GM23338 (cell line): ENCODE results near the gene LINC00305. TPM values are rescaled to one million over a fixed set of nuclear protein-coding genes. Genes with fewer than 3 reads are reported as not detected.

Experiments used
- ATAC-seq: fragments of 200-7000 bp; cut with Tn5 transposase; 3 replicates; pipeline ENCODE4 v1.9.1; 2020
- DNase-seq: peaks from one replicate; pipeline ENCODE4 v3.0.0-alpha.2; 2015; ENCODE audit warnings: low spot score
- H2AFZ ChIP-seq: fragments of 200-600 bp; sonication (generic); 2 replicates; pipeline ENCODE4 v1.8.0; 2016; ENCODE audit warnings: antibody characterized with exemption, mild to moderate bottlenecking, moderate library complexity
- H3F3A ChIP-seq: fragments of 200-600 bp; sonication (generic); replicated peaks from 2 replicates; pipeline ENCODE4 v1.8.0; 2017; ENCODE audit warnings: antibody characterized with exemption, mixed run types, low read depth
- H3K27ac ChIP-seq: fragments of 200-600 bp; sonication (generic); 2 replicates; pipeline ENCODE4 v1.6.1; 2016; ENCODE audit warnings: low read depth
- H3K27me3 ChIP-seq: fragments of 200-600 bp; sonication (generic); 2 replicates; pipeline ENCODE4 v1.8.0; 2016; ENCODE audit warnings: mild to moderate bottlenecking, mixed run types, moderate library complexity; ENCODE audit not compliant: insufficient read depth
- H3K36me3 ChIP-seq: fragments of 200-600 bp; sonication (generic); 2 replicates; pipeline ENCODE4 v1.8.0; 2016; ENCODE audit warnings: mild to moderate bottlenecking; ENCODE audit not compliant: insufficient read depth
- H3K4me1 ChIP-seq: fragments of 200-600 bp; sonication (generic); 2 replicates; pipeline ENCODE4 v1.8.0; 2016; ENCODE audit warnings: mild to moderate bottlenecking, moderate library complexity; ENCODE audit not compliant: insufficient read depth
- H3K4me2 ChIP-seq: fragments of 200-600 bp; sonication (generic); 2 replicates; pipeline ENCODE4 v1.7.1; 2017; ENCODE audit warnings: mixed run types
- H3K4me3 ChIP-seq: fragments of 200-600 bp; sonication (generic); 2 replicates; pipeline ENCODE4 v1.6.1; 2016; ENCODE audit warnings: mixed run types
- H3K79me2 ChIP-seq: fragments of 200-600 bp; sonication (generic); replicated peaks from 2 replicates; pipeline ENCODE4 v1.8.0; 2017; ENCODE audit warnings: mild to moderate bottlenecking; ENCODE audit not compliant: insufficient read depth
- H3K9me2 ChIP-seq: fragments of 200-600 bp; sonication (generic); 2 replicates; pipeline ENCODE4 v1.8.0; 2017; ENCODE audit not compliant: insufficient read depth
- H4K20me1 ChIP-seq: fragments of 200-600 bp; sonication (generic); replicated peaks from 2 replicates; pipeline ENCODE4 v1.8.0; 2017; ENCODE audit warnings: mild to moderate bottlenecking; ENCODE audit not compliant: insufficient read depth
- H3K27ac Mint-ChIP-seq: 2 replicates; pipeline ENCODE4 v1.8.0; 2020; ENCODE audit warnings: inconsistent platforms, mild to moderate bottlenecking, moderate library complexity, mixed read lengths
- H3K27me3 Mint-ChIP-seq: 3 replicates; pipeline ENCODE4 v1.8.0; 2022; ENCODE audit warnings: low read depth, mild to moderate bottlenecking, moderate library complexity, mixed read lengths, inconsistent platforms; ENCODE audit not compliant: insufficient read depth, poor library complexity
- H3K36me3 Mint-ChIP-seq: 3 replicates; pipeline ENCODE4 v1.8.0; 2021; ENCODE audit warnings: low read depth, mild to moderate bottlenecking, inconsistent platforms, moderate library complexity, mixed read lengths
- H3K4me1 Mint-ChIP-seq: 3 replicates; pipeline ENCODE4 v1.8.0; 2020; ENCODE audit warnings: mild to moderate bottlenecking, inconsistent platforms, mixed read lengths
- H3K4me3 Mint-ChIP-seq: 3 replicates; pipeline ENCODE4 v1.8.0; 2021; ENCODE audit warnings: moderate library complexity, mild to moderate bottlenecking, inconsistent platforms, mixed read lengths
- H3K9me3 Mint-ChIP-seq: 3 replicates; pipeline ENCODE4 v1.8.0; 2020; ENCODE audit warnings: moderate library complexity, mild to moderate bottlenecking, inconsistent platforms, mixed read lengths
- CREB1 ChIP-seq: fragments of 250-450 bp; sonication (Bioruptor Pico); IDR thresholded peaks from 2 replicates; pipeline ENCODE4 v1.5.0; 2020; ENCODE audit warnings: low read depth, mild to moderate bottlenecking, moderate library complexity
- EZH2 ChIP-seq: fragments of 200-600 bp; sonication (generic); IDR thresholded peaks from one replicate; pipeline ENCODE4 v1.8.0; 2017; ENCODE audit warnings: antibody characterized with exemption, mild to moderate bottlenecking, low read depth; ENCODE audit not compliant: unreplicated experiment
- EZH2phosphoT487 ChIP-seq: fragments of 200-600 bp; sonication (generic); IDR thresholded peaks from one replicate; pipeline ENCODE4 v1.8.1; 2018; ENCODE audit warnings: antibody characterized with exemption; ENCODE audit not compliant: unreplicated experiment
- JUNB ChIP-seq: IDR thresholded peaks from one replicate; pipeline ENCODE4 v1.6.1; 2016; ENCODE audit warnings: antibody characterized with exemption; ENCODE audit not compliant: unreplicated experiment
- NANOG ChIP-seq: IDR thresholded peaks from 2 replicates; pipeline ENCODE4 v1.6.1; 2016; ENCODE audit warnings: antibody characterized with exemption, borderline replicate concordance
- POLR2AphosphoS5 ChIP-seq: IDR thresholded peaks from 2 replicates; pipeline ENCODE4 v1.6.1; 2016; ENCODE audit warnings: antibody characterized with exemption, low read depth
- STAT1 ChIP-seq: IDR thresholded peaks from one replicate; pipeline ENCODE4 v1.6.1; 2016; ENCODE audit warnings: antibody characterized with exemption; ENCODE audit not compliant: unreplicated experiment
- ZNF114 ChIP-seq: fragments of 250-450 bp; sonication (Bioruptor Pico); IDR thresholded peaks from 2 replicates; pipeline ENCODE4 v1.5.0; 2020; ENCODE audit warnings: mild to moderate bottlenecking, moderate library complexity
- ZNF331 ChIP-seq: fragments of 250-450 bp; sonication (Bioruptor Pico); IDR thresholded peaks from 2 replicates; pipeline ENCODE4 v1.5.0; 2020; ENCODE audit warnings: low read depth, mild to moderate bottlenecking, moderate library complexity
- polyA plus RNA-seq: library from polyadenylated mRNA; unstranded; fragments of >200 nt; fragmentation: Nextera tagmentation; extraction: Ambion mirVana; gene quantifications from 2 replicates; pipeline ENCODE4 v1.2.1, GENCODE V29; 2016
- total RNA-seq: library from RNA; depleted of rRNA; stranded (reverse); fragments of >200 nt; shearing (Covaris generic); gene quantifications from 2 replicates; pipeline ENCODE4 v1.2.3, GENCODE V29; 2014
- TF ChIP-seq, protein P1 (sequence below), 2 experiments: fragments of 200-600 bp in 1 of 2; sonication (generic) in 1 of 2; conservative IDR thresholded peaks; 2 replicates each; pipeline versions ENCODE4 v1.5.1 to v1.6.1; 2016 to 2017; ENCODE audit warnings: antibody characterized with exemption in 2 of 2, low read depth in 2 of 2, mild to moderate bottlenecking in 2 of 2, moderate library complexity in 1 of 2
- TF ChIP-seq, protein P2 (sequence below): IDR thresholded peaks from 2 replicates; pipeline ENCODE4 v1.6.1; 2016; ENCODE audit warnings: antibody characterized with exemption
- TF ChIP-seq, protein P3 (sequence below): fragments of 250-450 bp; sonication (Bioruptor Pico); IDR thresholded peaks from 2 replicates; pipeline ENCODE4 v1.5.0; 2020; ENCODE audit warnings: mild to moderate bottlenecking, moderate library complexity

LINC00305 gene
- total and polyA plus RNA-seq, 2 experiments from 2014 or later, result not detected

DNA sequence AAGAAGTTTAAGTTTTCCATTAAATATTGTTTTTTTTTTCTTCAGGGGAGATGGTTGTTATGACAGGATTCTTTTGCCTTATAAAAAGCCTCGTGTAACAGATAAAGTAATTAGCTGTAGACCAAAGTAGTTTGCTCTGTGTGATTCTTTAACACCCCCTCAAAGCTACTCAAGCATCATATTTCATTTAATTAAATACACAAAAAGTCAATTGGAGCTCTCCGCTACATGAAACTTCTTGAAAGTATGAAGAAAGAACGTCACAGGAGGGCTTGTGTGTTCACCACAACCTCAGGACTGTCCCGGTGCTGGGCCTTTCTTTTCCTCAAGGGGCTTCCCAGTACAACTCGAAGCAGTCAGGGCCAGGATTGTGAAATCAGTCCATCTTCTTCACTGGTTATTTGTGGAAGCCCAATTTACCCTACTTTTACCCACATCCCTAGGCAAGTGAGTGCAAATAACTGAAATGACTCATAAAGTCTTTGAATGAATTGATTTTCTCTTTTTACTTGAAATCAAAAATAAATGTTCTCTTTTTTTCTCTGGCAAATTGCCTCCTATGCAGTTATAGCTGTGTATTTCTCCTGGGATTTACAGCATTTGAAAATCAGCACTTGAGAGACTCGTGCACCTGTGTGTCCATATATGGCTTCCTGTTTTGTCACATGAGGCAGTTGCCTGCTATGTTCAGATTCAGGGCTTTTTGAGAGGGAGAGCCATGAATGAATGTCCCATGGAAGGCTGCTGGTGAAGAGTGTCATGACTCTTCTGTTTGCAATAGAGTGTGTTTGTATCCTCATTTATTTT is 48.6 kb downstream of the LINC00305 start (continued):
- TF ChIP-seq ZNF114 (CRISPR knock-in tag) (no peak), POLR2AphosphoS5 (no peak), STAT1 (no peak), EZH2phosphoT487 (no peak), CREB1 (CRISPR knock-in tag) (no peak), JUNB (no peak), NANOG (no peak)
- TF ChIP-seq, protein P1, sequence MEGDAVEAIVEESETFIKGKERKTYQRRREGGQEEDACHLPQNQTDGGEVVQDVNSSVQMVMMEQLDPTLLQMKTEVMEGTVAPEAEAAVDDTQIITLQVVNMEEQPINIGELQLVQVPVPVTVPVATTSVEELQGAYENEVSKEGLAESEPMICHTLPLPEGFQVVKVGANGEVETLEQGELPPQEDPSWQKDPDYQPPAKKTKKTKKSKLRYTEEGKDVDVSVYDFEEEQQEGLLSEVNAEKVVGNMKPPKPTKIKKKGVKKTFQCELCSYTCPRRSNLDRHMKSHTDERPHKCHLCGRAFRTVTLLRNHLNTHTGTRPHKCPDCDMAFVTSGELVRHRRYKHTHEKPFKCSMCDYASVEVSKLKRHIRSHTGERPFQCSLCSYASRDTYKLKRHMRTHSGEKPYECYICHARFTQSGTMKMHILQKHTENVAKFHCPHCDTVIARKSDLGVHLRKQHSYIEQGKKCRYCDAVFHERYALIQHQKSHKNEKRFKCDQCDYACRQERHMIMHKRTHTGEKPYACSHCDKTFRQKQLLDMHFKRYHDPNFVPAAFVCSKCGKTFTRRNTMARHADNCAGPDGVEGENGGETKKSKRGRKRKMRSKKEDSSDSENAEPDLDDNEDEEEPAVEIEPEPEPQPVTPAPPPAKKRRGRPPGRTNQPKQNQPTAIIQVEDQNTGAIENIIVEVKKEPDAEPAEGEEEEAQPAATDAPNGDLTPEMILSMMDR (conservative IDR thresholded peaks at IDR 0.05; ENCODE audit: low read depth in 2 of 2), result no peak

DNA sequence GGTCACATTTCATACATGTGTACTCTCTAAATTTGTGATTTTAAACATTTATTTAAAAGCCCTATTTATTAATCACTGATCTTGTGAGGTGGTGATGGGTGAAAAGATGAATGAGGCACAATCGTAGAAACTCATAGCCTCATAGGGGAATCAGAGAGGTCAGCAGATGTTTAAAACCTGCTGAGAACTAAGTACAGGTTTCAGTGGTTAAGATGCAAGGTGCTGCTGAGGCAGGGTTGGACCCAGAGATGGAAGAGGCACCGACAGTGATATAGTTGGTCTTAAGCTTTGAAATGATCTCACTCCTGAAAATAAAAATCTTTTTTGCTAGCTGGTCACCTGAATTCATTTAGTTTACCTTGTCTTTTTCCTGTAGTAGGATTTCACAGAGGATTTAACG is 49.6 kb downstream of the LINC00305 start:
- no peaks in the 10 kb centered on the region for H3K4me1 ChIP-seq
- H3K36me3 ChIP-seq, result no peaks in the 10 kb centered on the region
- no peak for ATAC-seq
- H3K4me2 ChIP-seq, result no peak overlapping the region
- no peak overlapping the region; the same call in 1 of the 2 replicates for H2AFZ ChIP-seq
- no peak overlapping the region for H3K4me3 Mint-ChIP-seq
- H3K27ac ChIP-seq, result no peak overlapping the region
- no peaks in the 10 kb centered on the region for H3K9me2 ChIP-seq
- H3K4me1 Mint-ChIP-seq, result peaks cover 8% of the 10 kb centered on the region
- H3K79me2 ChIP-seq, result no peaks in the 10 kb centered on the region
- no peaks in the 10 kb centered on the region for H3F3A ChIP-seq
- H3K27me3 Mint-ChIP-seq, result peaks cover 3% of the 10 kb centered on the region
- H3K27ac Mint-ChIP-seq, result no peak overlapping the region
- no peaks in the 10 kb centered on the region for H3K27me3 ChIP-seq
- no peaks in the 10 kb centered on the region for H3K9me3 Mint-ChIP-seq
- no peaks in the 10 kb centered on the region for H3K36me3 Mint-ChIP-seq
- no peak for DNase-seq
- TF ChIP-seq POLR2AphosphoS5 (no peak), JUNB (no peak), NANOG (no peak), EZH2phosphoT487 (no peak), ZNF114 (CRISPR knock-in tag) (no peak), CREB1 (CRISPR knock-in tag) (no peak), STAT1 (no peak), ZNF331 (no peak), EZH2 (no peak)
- TF ChIP-seq, protein P2, sequence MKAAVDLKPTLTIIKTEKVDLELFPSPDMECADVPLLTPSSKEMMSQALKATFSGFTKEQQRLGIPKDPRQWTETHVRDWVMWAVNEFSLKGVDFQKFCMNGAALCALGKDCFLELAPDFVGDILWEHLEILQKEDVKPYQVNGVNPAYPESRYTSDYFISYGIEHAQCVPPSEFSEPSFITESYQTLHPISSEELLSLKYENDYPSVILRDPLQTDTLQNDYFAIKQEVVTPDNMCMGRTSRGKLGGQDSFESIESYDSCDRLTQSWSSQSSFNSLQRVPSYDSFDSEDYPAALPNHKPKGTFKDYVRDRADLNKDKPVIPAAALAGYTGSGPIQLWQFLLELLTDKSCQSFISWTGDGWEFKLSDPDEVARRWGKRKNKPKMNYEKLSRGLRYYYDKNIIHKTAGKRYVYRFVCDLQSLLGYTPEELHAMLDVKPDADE, result no peak
- TF ChIP-seq, protein P1 (conservative IDR thresholded peaks at IDR 0.05; ENCODE audit: low read depth in 2 of 2), result no peak
- TF ChIP-seq, protein P3, sequence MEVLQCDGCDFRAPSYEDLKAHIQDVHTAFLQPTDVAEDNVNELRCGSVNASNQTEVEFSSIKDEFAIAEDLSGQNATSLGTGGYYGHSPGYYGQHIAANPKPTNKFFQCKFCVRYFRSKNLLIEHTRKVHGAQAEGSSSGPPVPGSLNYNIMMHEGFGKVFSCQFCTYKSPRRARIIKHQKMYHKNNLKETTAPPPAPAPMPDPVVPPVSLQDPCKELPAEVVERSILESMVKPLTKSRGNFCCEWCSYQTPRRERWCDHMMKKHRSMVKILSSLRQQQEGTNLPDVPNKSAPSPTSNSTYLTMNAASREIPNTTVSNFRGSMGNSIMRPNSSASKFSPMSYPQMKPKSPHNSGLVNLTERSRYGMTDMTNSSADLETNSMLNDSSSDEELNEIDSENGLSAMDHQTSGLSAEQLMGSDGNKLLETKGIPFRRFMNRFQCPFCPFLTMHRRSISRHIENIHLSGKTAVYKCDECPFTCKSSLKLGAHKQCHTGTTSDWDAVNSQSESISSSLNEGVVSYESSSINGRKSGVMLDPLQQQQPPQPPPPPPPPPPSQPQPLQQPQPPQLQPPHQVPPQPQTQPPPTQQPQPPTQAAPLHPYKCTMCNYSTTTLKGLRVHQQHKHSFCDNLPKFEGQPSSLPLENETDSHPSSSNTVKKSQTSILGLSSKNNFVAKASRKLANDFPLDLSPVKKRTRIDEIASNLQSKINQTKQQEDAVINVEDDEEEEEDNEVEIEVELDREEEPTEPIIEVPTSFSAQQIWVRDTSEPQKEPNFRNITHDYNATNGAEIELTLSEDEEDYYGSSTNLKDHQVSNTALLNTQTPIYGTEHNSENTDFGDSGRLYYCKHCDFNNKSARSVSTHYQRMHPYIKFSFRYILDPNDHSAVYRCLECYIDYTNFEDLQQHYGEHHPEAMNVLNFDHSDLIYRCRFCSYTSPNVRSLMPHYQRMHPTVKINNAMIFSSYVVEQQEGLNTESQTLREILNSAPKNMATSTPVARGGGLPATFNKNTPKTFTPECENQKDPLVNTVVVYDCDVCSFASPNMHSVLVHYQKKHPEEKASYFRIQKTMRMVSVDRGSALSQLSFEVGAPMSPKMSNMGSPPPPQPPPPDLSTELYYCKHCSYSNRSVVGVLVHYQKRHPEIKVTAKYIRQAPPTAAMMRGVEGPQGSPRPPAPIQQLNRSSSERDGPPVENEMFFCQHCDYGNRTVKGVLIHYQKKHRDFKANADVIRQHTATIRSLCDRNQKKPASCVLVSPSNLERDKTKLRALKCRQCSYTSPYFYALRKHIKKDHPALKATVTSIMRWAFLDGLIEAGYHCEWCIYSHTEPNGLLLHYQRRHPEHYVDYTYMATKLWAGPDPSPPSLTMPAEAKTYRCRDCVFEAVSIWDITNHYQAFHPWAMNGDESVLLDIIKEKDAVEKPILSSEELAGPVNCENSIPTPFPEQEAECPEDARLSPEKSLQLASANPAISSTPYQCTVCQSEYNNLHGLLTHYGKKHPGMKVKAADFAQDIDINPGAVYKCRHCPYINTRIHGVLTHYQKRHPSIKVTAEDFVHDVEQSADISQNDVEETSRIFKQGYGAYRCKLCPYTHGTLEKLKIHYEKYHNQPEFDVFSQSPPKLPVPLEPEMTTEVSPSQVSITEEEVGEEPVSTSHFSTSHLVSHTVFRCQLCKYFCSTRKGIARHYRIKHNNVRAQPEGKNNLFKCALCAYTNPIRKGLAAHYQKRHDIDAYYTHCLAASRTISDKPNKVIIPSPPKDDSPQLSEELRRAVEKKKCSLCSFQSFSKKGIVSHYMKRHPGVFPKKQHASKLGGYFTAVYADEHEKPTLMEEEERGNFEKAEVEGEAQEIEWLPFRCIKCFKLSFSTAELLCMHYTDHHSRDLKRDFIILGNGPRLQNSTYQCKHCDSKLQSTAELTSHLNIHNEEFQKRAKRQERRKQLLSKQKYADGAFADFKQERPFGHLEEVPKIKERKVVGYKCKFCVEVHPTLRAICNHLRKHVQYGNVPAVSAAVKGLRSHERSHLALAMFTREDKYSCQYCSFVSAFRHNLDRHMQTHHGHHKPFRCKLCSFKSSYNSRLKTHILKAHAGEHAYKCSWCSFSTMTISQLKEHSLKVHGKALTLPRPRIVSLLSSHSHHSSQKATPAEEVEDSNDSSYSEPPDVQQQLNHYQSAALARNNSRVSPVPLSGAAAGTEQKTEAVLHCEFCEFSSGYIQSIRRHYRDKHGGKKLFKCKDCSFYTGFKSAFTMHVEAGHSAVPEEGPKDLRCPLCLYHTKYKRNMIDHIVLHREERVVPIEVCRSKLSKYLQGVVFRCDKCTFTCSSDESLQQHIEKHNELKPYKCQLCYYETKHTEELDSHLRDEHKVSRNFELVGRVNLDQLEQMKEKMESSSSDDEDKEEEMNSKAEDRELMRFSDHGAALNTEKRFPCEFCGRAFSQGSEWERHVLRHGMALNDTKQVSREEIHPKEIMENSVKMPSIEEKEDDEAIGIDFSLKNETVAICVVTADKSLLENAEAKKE (CRISPR knock-in tag), result no peak
- no peak overlapping the region for H3K4me3 ChIP-seq
- H4K20me1 ChIP-seq, result no peaks in the 10 kb centered on the region
